NOMO-1 treated with DMSO at 0.1 percent for 48 hours (cell line): ENCODE results near the gene TP53TG5.

Experiments
- DNase-seq: peaks from one replicate; lab custom pipeline; 2025; ENCODE audit not compliant: unreplicated experiment; lab: John Stamatoyannopoulos, UW

TP53TG5 gene

DNA sequence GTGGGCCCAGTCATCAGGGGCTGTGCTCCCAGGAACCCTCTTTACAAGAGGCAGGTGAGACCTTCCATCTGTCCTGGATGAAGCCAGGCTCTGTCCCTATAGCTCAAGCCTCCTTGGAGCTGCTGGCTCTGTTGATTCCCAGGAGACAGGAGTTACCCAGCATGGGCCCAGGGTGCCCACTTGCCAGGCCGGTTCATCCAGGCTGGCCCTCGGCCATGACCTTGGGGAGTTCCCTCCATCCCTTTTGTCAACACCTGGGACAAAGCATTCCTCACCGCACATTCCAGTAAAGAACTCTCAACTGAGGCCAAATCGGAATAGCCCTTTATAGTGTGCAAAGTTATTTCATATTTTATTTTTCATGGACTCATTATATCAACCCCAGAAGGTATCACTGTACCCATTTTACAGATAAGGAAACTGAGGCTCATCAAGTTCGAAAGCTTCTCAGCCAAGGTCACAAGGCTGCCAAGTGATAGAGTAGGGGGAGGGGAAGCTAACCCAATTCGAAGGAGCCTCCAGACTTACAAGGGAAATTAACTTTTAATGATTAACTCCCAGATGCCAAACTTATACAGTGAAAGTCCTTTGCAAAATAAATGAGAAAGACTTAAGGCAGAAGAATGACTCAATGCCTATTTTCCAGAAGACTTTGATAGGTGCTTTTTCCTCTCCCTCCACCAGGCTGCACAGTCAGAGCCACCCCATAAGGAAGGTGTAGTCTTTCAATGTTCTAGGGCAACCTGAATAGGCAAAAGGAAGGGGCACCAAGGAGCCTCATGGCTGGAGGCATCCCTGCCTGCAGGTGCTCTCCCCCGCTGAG, 48.4 kb downstream of the TP53TG5 start:
- DNase-seq: no peak

- no peak for DNase-seq
These were observed 49.7 kb downstream of the TP53TG5 start for GRCh38 chr20:45328451-45328850.

- no peak for DNase-seq
These were observed 52.8 kb downstream of the TP53TG5 start for GRCh38 chr20:45325371-45325770.

- no peak for DNase-seq
These were observed 54.4 kb downstream of the TP53TG5 start for GRCh38 chr20:45323731-45324130.

GRCh38 chr20:45322952-45323383, 55.2 kb downstream of the TP53TG5 start:
- DNase-seq: peak; percentile 89
